NCI-H187 (cell line): ENCODE data around the gene ETV3.
"Not testable (repeated sequence)": the region's sequence is repeated elsewhere in the genome, so short reads cannot be mapped to it uniquely, and the experiment has no call there.

Experiments
- DNase-seq, 2 experiments: peaks; one replicate each; lab custom pipeline; 2025; lab: John Stamatoyannopoulos, UW

ETV3 gene

GRCh38 chr1:157138220-157139051 lies at the start of gene ETV3:
Gene ETV3, minus strand, starts transcription at chr1:157138395. Its CDS starts 2,043 bp downstream, at chr1:157136352.
- DNase-seq = peak; percentile 77 to 94

DNA sequence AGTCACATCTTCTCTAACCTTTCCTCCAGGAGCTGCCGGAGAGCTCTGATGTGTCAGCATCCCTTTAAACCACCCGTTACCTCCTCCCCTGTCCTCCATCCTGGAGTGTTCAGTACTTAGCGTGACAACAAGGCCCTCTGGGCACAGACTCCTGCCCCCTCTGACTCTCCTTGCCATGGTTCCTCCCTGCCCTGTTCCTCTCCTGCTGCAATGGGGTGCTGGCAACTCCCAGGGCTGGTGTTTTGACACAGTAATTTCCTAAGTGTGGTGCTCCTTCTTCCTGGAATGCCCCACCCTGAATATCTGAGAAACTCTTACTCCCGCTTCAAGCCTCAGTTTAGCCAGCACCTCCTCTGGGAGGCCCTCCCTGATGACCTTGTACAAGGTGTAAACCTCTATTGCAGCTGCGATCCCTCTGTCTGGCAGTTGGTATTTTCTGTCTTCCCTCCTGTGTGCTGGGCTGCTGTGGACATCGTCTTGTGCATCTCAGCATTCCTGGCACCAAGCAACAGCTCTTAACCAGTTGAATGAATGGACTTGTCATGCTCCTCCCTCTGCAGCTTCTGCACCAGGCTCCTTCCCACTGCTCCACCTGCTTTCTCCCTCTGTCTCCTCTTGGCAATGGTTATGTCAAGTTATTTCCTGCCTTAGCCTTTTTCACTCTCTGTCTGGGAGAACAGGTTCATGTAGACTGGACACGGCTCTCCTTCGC lies 48.2 kb upstream of the ETV3 start:
- no peak for DNase-seq

GRCh38 chr1:157183870-157184269 lies 45.7 kb upstream of the ETV3 start:
- DNase-seq = no peak

DNA sequence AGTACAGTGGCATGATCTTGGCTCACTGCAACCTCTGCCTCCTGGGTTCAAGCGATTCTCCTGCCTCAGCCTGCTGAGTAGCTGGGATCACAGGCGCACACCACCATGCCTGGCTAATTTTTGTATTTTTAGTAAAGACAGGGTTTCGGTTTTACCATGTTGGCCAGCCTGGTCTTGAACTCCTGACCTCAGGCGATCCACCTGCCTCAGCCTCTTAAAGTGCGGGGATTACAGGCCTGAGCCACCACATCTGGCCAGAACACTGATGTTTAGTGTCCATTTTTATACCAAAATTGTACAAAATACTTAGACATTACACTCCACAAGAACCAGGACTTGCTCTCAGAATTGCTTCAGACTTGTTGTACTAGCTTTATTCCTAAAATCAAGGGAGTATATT lies 44.2 kb upstream of the ETV3 start:
- not testable (repeated sequence) for DNase-seq

DNA sequence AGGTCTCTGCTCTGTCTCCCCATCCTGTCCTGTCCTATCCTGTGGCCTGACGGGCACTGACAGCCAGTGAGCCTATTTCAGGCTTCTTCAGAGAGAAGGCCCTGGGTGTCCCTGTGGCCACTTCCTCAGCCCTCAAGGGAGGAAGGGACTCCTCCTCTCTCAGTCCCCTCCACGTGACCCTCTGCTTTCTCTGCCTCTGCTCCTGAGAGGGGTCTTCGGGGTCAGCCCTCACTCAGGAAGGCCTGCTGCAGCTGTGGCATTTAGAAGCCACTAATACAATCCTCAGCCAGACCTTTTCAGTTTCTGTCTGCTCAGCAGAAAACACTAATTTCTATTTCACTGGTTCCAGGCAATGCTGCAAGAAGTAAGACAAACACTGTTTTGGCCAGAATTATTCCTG lies 43.6 kb upstream of the ETV3 start:
- no peak for DNase-seq

- DNase-seq = no peak
Observed at GRCh38 chr1:157181258-157181657, 43.1 kb upstream of the ETV3 start.

GRCh38 chr1:157178490-157178889 lies 40.3 kb upstream of the ETV3 start:
- DNase-seq = no peak

- DNase-seq = no peak
Observed at GRCh38 chr1:157177733-157178394, 39.7 kb upstream of the ETV3 start.

GRCh38 chr1:157176591-157177121 lies 38.5 kb upstream of the ETV3 start:
- DNase-seq = no peak

- DNase-seq = no peak
Observed at GRCh38 chr1:157176016-157176415, 37.8 kb upstream of the ETV3 start.

- no peak for DNase-seq
Observed at GRCh38 chr1:157173900-157174410, 35.8 kb upstream of the ETV3 start.

GRCh38 chr1:157173241-157173640 lies 35.0 kb upstream of the ETV3 start:
- not testable (repeated sequence) for DNase-seq

DNA sequence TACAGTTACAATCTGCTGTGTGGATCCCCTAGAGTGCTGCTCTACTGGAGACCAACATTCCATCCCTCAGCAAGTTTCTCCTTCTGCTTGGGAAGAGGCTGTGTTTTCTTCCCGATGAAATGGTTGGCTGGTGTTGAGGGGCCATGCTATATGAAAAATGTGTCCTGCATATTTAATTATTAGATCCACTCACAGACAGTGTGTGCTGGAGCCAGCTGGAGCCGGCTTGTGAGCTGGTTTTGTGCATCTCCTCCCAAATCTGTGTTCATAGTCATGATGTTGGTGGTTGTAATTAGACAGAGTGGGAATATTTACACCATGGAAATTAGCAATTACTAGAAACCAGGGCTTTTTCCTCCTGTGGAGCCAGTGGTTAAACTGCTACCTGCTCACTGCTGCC lies 34.4 kb upstream of the ETV3 start:
- DNase-seq = not testable (repeated sequence)

DNA sequence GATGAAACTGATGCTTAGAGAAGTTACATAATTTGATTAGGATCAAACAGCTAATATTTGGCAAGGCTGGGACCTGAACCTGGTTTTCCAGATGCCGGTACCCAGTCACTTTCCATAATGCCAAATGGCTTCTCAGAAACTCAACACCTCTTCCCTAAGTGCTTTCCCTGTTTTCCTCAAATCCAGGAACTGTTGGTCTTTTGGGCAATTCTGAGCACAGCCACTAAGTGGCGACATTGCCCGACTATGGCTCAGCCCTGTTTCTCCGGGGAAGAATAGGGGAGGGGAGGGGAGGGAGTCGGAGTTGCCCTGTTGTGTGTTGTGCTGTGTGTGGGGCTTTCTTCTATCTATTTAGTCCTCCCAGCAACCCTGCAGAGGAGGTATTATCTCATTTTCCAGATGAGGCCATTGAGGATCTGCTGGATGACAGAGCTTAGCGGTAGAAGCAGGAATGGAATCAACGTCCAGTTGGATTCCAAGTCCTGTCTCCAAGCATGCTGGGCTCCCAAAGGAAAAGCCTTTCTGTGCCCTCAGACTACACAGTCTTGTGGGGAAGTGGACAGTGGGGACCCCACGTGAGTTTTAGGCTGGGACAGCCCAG lies 33.8 kb upstream of the ETV3 start:
- peak in 1 of 2 experiments; percentile 40 for DNase-seq

- peak; percentile 39 to 40 for DNase-seq
Observed at GRCh38 chr1:157170677-157171515, 32.7 kb upstream of the ETV3 start.

DNA sequence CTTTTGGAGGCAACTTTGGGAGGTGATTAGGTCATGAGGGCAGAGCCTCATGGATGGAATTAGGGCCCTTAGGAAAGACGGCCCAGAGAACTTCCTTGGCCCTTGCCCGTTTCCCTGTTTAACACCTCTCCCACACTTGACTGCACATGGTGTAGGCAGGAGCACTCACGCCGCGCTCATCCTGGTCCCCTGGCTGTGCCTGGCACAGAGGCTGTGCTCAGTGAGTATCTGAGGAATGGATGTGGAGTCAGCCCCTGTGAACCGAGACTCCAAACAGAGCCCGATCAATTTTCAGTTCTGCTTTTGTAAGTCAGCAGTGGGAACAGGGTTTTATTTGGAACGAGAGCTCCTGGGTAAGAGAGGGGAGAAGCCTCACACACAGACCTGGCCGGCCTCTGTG lies 29.8 kb upstream of the ETV3 start:
- no peak for DNase-seq

DNA sequence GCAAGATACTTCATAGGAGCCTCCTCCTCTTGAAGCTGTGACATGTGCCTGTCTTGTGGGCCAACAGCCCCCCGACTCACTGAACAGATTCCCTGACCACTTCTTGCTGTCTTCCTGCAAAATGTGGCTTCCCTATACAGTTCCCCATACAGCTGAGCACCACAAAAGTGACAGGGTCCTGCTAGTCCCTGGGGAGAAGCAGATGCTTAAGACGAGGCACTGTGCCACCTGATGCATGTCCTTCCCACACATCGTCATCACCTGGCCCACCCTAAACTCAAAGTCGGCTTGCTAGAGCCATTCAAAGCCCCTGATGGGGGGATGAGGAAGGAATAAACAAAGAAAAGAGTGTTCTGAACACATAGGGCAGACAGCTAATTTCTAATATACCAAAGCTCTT lies 29.2 kb upstream of the ETV3 start:
- DNase-seq = no peak

GRCh38 chr1:157166590-157166989 lies 28.4 kb upstream of the ETV3 start:
- no peak for DNase-seq

DNA sequence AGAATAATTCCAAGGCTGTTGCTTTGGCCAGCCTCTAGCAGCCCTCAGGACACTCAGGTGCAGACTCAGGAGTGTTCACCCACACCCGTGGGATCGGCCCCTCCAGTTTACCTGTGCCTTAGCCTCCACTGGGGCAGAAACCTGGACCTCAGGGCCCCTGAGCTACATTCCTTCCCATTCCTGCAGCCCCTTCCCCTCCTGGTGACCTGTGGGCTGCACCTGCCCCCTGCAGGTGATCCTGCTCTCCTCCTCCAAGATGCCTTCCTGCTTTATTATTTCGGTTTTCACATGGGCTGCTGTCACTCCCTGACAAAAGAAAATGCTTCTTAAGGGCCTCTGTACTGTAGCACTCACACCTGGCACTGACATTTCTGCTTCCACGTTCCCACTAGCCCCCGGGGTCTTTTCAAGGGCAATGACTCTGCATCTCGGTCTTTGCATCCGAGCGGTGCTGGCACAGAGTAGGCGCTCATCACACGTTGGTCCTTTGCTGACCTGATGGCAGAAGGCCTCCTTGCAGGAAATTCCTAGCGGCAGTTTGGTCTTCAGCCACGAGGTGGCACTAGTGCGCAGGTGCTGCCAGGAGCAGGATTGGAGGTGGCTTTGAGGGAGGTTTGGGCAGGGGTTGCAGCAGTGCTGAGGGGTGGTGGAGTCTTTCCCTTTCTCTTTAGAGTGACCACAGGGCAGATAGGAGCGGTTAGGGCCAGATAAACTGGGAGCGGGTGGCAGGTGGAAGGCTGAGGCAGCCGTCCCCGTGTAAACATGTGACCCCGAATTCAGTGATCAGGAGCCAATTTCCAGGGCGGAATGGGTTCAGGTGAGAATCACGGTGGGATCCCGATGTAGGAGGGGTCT lies 25.3 kb upstream of the ETV3 start:
- peak; percentile 65 to 80 for DNase-seq

- DNase-seq = no peak
Observed at GRCh38 chr1:157162345-157162744, 24.1 kb upstream of the ETV3 start.
